HCT116 (cell line): ENCODE results near the gene FABP1. TPM values are rescaled to one million over a fixed set of nuclear protein-coding genes. Genes with fewer than 3 reads are reported as not detected.

ENCODE experiments used
- ATAC-seq: fragments of 200-7000 bp; cut with Tn5 transposase; 2 replicates; pipeline ENCODE4 v1.9.1; 2020; ENCODE audit warnings: mild to moderate bottlenecking, moderate library complexity
- BruUV-seq: library from RNA; stranded (reverse); fragments of 400-500 nt; replicated peaks from 2 replicates; lab custom pipeline; 2021; lab: Mats Ljungman, UMichigan
- CTCF ChIA-PET: fragments of 300-600 bp; sonication (Branson Sonifier 250); formaldehyde crosslinking; loops from one replicate; lab custom pipeline; 2021; ENCODE audit warnings: antibody characterized with exemption; lab: Charles Lee
- POLR2A ChIA-PET: fragments of 300-600, 350-600 bp; sonication (Branson Sonifier 250); formaldehyde crosslinking; loops from one replicate; lab custom pipeline; 2021; ENCODE audit warnings: antibody characterized with exemption; lab: Charles Lee
- RAD21 ChIA-PET, 2 experiments: fragments of 300-600 bp; sonication (Branson Sonifier 250); formaldehyde crosslinking; loops; one replicate each; lab custom pipeline; 2023; ENCODE audit warnings: low total read pairs in 2 of 2; ENCODE audit not compliant: uncharacterized antibody in 2 of 2, unreplicated experiment in 2 of 2, low non-redundant PET in 1 of 2; lab: Charles Lee
- DNase-seq: peaks from one replicate; pipeline ENCODE4 v3.0.0-alpha.2; 2010; ENCODE audit warnings: low read depth, low spot score
- H2AFZ ChIP-seq: fragments of 200-600 bp; shearing (Covaris generic), sonication (generic); 2 replicates; pipeline ENCODE4 v1.6.1; 2017; ENCODE audit warnings: low read depth, mixed run types, mixed read lengths, antibody characterized with exemption, low read length; ENCODE audit not compliant: poor library complexity, severe bottlenecking
- H3K27ac ChIP-seq: 2 replicates; pipeline ENCODE4 v1.5.1; 2012; ENCODE audit warnings: low read depth, low read length
- H3K27me3 ChIP-seq: fragments of 200-600 bp; sonication (generic); 2 replicates; pipeline ENCODE4 v1.6.1; 2016; ENCODE audit warnings: mixed run types, low read length, mixed read lengths; ENCODE audit not compliant: insufficient read depth
- H3K36me3 ChIP-seq, 2 experiments: fragments of 200-500 bp in 1 of 2; fragments of 200-600 bp in 1 of 2; sonication (Bioruptor generic) in 1 of 2; sonication (generic) in 1 of 2; 2 replicates each; pipeline versions ENCODE4 v1.5.1 to v1.6.1; 2014 to 2016; ENCODE audit warnings: low read length in 2 of 2, inconsistent platforms in 1 of 2, mixed read lengths in 1 of 2, mixed run types in 1 of 2; ENCODE audit not compliant: insufficient read depth in 2 of 2, control insufficient read depth in 1 of 2
- H3K4me1 ChIP-seq, 2 experiments: fragments of 200-600 bp in 1 of 2; sonication (generic) in 1 of 2; 2 replicates each; pipeline versions ENCODE4 v1.5.1 to v1.6.1; 2012 to 2017; ENCODE audit warnings: low read length in 2 of 2, inconsistent platforms in 1 of 2, mild to moderate bottlenecking in 1 of 2, mixed read lengths in 1 of 2, mixed run types in 1 of 2, moderate library complexity in 1 of 2; ENCODE audit not compliant: insufficient read depth in 2 of 2, control insufficient read depth in 1 of 2
- H3K4me2 ChIP-seq: fragments of 200-600 bp; sonication (generic); 2 replicates; pipeline ENCODE4 v1.6.1; 2017; ENCODE audit warnings: mixed run types, low read length, mixed read lengths
- H3K4me3 ChIP-seq, 2 experiments: fragments of 200-600 bp in 1 of 2; sonication (generic) in 1 of 2; replicated peaks in 1 of 2; 2 replicates each; pipeline ENCODE4 v1.5.1; 2011 to 2016; ENCODE audit warnings: low read length in 2 of 2, control low read depth in 1 of 2, low read depth in 1 of 2, mild to moderate bottlenecking in 1 of 2, mixed read lengths in 1 of 2, mixed run types in 1 of 2
- H3K79me2 ChIP-seq: fragments of 200-600 bp; sonication (generic); 2 replicates; pipeline ENCODE4 v1.6.1; 2017; ENCODE audit warnings: mild to moderate bottlenecking, mixed run types, low read length, moderate library complexity, mixed read lengths; ENCODE audit not compliant: insufficient read depth
- H3K9ac ChIP-seq: fragments of 200-600 bp; sonication (generic); 2 replicates; pipeline ENCODE4 v1.6.1; 2016; ENCODE audit warnings: low read length, mixed read lengths
- H3K9me2 ChIP-seq: fragments of 200-600 bp; sonication (generic), shearing (Covaris generic); 2 replicates; pipeline ENCODE4 v1.6.1; 2017; ENCODE audit warnings: mixed run types, mild to moderate bottlenecking, moderate library complexity; ENCODE audit not compliant: insufficient read depth
- H3K9me3 ChIP-seq, 2 experiments: fragments of 200-500 bp in 1 of 2; fragments of 200-600 bp in 1 of 2; sonication (Bioruptor generic) in 1 of 2; sonication (generic) in 1 of 2; 2 replicates each; pipeline ENCODE4 v1.6.1; 2014 to 2017; ENCODE audit warnings: low read length in 2 of 2, mixed read lengths in 2 of 2, inconsistent platforms in 1 of 2, low read depth in 1 of 2, mild to moderate bottlenecking in 1 of 2, mixed run types in 1 of 2, moderate library complexity in 1 of 2; ENCODE audit not compliant: control insufficient read depth in 1 of 2, insufficient read depth in 1 of 2
- H4K20me1 ChIP-seq: fragments of 200-600 bp; sonication (generic), shearing (Covaris generic); 2 replicates; pipeline ENCODE4 v1.6.1; 2017; ENCODE audit warnings: mixed run types, mild to moderate bottlenecking, moderate library complexity; ENCODE audit not compliant: insufficient read depth
- CEBPB ChIP-seq: IDR thresholded peaks from 2 replicates; pipeline ENCODE4 v1.6.1; 2012; ENCODE audit warnings: low read depth
- EZH2phosphoT487 ChIP-seq: fragments of 200-600 bp; IDR thresholded peaks from 2 replicates; pipeline ENCODE4 v1.6.1; 2018; ENCODE audit warnings: antibody characterized with exemption, borderline replicate concordance
- JUND ChIP-seq: IDR thresholded peaks from 2 replicates; pipeline ENCODE4 v1.6.1; 2012
- ZFX ChIP-seq: fragments of 450-650 bp; IDR thresholded peaks from 2 replicates; pipeline ENCODE4 v1.6.1; 2017
- intact Hi-C: fragments of 100-400 bp; cut with micrococcal nuclease; formaldehyde crosslinking; loops from 2 replicates; pipeline ENCODE4 v1.10.0; 2022
- total RNA-seq: library from RNA; stranded (reverse); gene quantifications from one replicate; pipeline ENCODE4 v1.2.1, GENCODE V29; 2021; ENCODE audit not compliant: unreplicated experiment
- TF ChIP-seq, protein P1 (sequence below): IDR thresholded peaks from 2 replicates; pipeline ENCODE4 v1.6.1; 2011; ENCODE audit warnings: mild to moderate bottlenecking, low read length, moderate library complexity; ENCODE audit not compliant: insufficient replicate concordance; ENCODE audit errors: extremely low read depth
- TF ChIP-seq, protein P2 (sequence below): IDR thresholded peaks from 2 replicates; pipeline ENCODE4 v1.6.1; 2012
- TF ChIP-seq, protein P3 (sequence below), 3 experiments: fragments of 200-600 bp in 1 of 3; sonication (generic) in 1 of 3; IDR thresholded peaks in 2 of 3; conservative IDR thresholded peaks in 1 of 3; 2 replicates each; pipeline ENCODE4 v1.5.1; 2012 to 2017; ENCODE audit warnings: low read depth in 2 of 3, low read length in 2 of 3, antibody characterized with exemption in 1 of 3, borderline replicate concordance in 1 of 3, control low read depth in 1 of 3, mild to moderate bottlenecking in 1 of 3, mixed read lengths in 1 of 3, mixed run types in 1 of 3, moderate library complexity in 1 of 3; ENCODE audit not compliant: insufficient read depth in 1 of 3

Gene FABP1
- total RNA-seq, 1 experiment from 2014 or later: 0.61 TPM

DNA sequence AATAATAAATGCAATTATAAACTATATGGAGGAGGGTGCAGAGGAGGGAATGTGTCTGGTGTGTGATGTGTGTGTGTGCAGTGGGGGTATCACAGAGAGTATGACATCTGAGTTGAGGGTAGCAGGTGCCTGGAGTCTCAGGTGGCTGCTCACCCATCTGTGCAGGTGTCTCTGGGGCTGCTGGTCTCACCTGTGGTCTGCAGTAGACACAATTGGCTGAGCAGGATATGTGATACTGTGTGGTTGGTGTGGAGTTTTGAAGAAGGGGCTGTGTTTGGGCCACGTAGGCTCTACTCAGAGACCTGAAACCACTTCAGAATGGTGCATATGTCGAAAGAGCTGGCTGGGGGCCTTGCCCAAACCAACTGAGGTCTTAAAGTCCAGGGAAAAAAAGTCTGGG is 17.0 kb downstream of the FABP1 start:
- Histone ChIP-seq H2AFZ (no peak overlapping the region), H3K9me2 (no peaks in the 10 kb centered on the region), H3K4me2 (no peak overlapping the region), H4K20me1 (no peaks in the 10 kb centered on the region), H3K27me3 (0 out of 2 replicates have a peak, but pooled peaks cover 5% of the 10 kb centered on the region), H3K79me2 (no peaks in the 10 kb centered on the region)
- DNase-seq: no peak
- RAD21 ChIA-PET: no interaction called here
- no peak for TF ChIP-seq CEBPB
- TF ChIP-seq, protein P1, sequence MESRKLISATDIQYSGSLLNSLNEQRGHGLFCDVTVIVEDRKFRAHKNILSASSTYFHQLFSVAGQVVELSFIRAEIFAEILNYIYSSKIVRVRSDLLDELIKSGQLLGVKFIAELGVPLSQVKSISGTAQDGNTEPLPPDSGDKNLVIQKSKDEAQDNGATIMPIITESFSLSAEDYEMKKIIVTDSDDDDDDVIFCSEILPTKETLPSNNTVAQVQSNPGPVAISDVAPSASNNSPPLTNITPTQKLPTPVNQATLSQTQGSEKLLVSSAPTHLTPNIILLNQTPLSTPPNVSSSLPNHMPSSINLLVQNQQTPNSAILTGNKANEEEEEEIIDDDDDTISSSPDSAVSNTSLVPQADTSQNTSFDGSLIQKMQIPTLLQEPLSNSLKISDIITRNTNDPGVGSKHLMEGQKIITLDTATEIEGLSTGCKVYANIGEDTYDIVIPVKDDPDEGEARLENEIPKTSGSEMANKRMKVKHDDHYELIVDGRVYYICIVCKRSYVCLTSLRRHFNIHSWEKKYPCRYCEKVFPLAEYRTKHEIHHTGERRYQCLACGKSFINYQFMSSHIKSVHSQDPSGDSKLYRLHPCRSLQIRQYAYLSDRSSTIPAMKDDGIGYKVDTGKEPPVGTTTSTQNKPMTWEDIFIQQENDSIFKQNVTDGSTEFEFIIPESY: no peak
- TF ChIP-seq, protein P2, sequence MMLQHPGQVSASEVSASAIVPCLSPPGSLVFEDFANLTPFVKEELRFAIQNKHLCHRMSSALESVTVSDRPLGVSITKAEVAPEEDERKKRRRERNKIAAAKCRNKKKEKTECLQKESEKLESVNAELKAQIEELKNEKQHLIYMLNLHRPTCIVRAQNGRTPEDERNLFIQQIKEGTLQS: no peak
- TF ChIP-seq EZH2phosphoT487: no peak
- no peak for TF ChIP-seq ZFX
- TF ChIP-seq JUND: no peak
- TF ChIP-seq, protein P3, sequence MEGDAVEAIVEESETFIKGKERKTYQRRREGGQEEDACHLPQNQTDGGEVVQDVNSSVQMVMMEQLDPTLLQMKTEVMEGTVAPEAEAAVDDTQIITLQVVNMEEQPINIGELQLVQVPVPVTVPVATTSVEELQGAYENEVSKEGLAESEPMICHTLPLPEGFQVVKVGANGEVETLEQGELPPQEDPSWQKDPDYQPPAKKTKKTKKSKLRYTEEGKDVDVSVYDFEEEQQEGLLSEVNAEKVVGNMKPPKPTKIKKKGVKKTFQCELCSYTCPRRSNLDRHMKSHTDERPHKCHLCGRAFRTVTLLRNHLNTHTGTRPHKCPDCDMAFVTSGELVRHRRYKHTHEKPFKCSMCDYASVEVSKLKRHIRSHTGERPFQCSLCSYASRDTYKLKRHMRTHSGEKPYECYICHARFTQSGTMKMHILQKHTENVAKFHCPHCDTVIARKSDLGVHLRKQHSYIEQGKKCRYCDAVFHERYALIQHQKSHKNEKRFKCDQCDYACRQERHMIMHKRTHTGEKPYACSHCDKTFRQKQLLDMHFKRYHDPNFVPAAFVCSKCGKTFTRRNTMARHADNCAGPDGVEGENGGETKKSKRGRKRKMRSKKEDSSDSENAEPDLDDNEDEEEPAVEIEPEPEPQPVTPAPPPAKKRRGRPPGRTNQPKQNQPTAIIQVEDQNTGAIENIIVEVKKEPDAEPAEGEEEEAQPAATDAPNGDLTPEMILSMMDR (IDR thresholded peaks at IDR 0.05 in 2 of 3, conservative IDR thresholded peaks at IDR 0.05 in 1 of 3; ENCODE audit: borderline replicate concordance in 1 of 3, insufficient read depth in 1 of 3, low read depth in 2 of 3, low read length in 2 of 3): no peak
- TF ChIP-seq, all 23 proteins: peak for 0
- Histone ChIP-seq H3K4me3 (no peak overlapping the region), H3K9me3 (no peaks in the 10 kb centered on the region), H3K4me1 (no peaks in the 10 kb centered on the region), H3K36me3 (no peaks in the 10 kb centered on the region), H3K27ac (no peak overlapping the region), H3K9ac (no peak overlapping the region)
- no TSS peak for BruUV-seq
- CTCF ChIA-PET: no interaction called here
- no peak for ATAC-seq
- POLR2A ChIA-PET: interaction anchor here (0.6 kb wide), 1 partner anchor 10 kb away, joined by 3 read pairs; no protein-coding TSS in a partner anchor
- intact Hi-C loops: no loop called here
